ENCODE data around the gene BBOX1. TPM values are rescaled to one million over a fixed set of nuclear protein-coding genes. Genes with fewer than 3 reads are reported as not detected.
"Not testable (repeated sequence)": the region's sequence is repeated elsewhere in the genome, so short reads cannot be mapped to it uniquely, and the experiment has no call there.

Gene BBOX1, protein sequence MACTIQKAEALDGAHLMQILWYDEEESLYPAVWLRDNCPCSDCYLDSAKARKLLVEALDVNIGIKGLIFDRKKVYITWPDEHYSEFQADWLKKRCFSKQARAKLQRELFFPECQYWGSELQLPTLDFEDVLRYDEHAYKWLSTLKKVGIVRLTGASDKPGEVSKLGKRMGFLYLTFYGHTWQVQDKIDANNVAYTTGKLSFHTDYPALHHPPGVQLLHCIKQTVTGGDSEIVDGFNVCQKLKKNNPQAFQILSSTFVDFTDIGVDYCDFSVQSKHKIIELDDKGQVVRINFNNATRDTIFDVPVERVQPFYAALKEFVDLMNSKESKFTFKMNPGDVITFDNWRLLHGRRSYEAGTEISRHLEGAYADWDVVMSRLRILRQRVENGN
- not detected for total RNA-seq

DNA sequence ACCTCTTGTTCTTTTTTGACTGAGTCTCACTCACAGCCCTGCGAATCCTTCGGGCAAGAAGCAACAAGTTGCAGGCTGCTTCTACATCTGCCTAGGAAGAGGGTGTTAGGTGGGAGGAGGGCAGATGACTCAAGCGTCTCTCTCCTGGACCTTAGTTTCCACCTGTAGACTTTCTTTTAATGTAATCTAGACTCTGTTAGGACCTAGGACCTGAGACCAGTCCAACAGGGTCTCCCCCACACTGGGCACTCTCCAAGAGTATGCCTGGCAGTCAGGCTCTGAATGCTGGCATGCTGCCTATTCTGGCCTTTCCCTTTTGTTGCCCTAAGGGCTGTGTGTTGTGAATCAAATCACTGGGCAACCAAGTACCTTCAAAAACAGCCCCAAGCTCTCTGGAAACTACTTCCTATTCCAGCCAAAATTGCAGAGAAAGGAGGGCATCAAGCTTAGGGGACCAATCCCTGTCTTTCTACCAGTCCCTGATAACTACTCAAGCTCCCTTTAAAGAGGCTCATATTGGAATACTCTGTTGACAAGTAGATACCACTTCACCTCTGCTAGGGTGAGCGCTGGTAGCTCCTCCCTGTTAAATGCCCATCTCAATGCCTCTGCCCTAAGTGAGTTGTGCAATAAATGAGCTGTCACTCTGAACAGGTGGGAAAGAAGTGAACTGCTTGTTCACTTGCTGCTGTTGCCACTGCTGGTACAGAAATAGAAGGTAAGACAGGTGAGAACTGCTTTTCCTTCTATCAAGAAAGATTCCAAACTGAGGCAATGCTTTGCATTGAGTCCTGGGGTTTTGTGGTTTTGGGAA is at the start of gene BBOX1:
BBOX1 (plus strand) TSS at position 514 of the 814 bp plus-strand sequence. CDS start 14,616 bp downstream, outside the sequence.
- Mint-ChIP-seq H3K9me3 (ENCODE audit: low read depth) (peaks cover 8% of the 10 kb centered on the region), H3K27me3 (no peaks in the 10 kb centered on the region), H3K4me1 (no peaks in the 10 kb centered on the region), H3K36me3 (no peaks in the 10 kb centered on the region), H3K27ac (no peak within 1 kb of the TSS), H3K4me3 (no peak within 1 kb of the TSS)
- CTCF ChIA-PET: no interaction called here
- no peak for ATAC-seq
- no peak for DNase-seq

DNA sequence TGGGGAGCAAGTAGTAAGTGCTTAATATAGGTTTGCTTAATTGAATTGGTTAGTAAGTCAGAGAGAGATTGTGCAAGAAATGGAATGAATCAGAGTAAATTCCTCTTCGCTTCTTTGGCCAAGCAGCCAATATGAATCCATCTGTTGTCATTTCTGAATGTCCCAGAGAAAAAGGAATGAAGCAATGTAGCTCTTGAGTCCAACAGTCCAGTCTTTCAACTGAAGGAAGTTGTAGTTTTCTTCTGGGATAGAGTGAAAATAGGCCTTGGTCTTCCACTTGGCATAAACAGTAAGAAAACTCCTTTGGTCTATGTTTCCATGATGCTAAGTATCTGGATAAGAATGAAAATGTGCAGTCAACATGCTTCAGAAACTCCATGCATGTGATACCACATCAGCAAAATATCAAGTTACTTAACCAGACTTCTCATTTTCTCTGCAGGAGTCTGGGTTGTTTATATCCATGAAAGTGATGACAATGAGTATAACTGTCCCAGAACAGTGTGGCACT is 48.5 kb upstream of the BBOX1 start:
- CTCF ChIA-PET: no interaction called here
- DNase-seq (no peak), ATAC-seq (no peak)
- no peaks in the 10 kb centered on the region for H3K4me1 Mint-ChIP-seq
- no peaks in the 10 kb centered on the region for H3K36me3 Mint-ChIP-seq
- H3K27me3 Mint-ChIP-seq: no peaks in the 10 kb centered on the region
- peaks cover 2% of the 10 kb centered on the region for H3K9me3 Mint-ChIP-seq (ENCODE audit: low read depth)
- no peak overlapping the region for H3K4me3 Mint-ChIP-seq
- H3K27ac Mint-ChIP-seq: no peak overlapping the region

DNA sequence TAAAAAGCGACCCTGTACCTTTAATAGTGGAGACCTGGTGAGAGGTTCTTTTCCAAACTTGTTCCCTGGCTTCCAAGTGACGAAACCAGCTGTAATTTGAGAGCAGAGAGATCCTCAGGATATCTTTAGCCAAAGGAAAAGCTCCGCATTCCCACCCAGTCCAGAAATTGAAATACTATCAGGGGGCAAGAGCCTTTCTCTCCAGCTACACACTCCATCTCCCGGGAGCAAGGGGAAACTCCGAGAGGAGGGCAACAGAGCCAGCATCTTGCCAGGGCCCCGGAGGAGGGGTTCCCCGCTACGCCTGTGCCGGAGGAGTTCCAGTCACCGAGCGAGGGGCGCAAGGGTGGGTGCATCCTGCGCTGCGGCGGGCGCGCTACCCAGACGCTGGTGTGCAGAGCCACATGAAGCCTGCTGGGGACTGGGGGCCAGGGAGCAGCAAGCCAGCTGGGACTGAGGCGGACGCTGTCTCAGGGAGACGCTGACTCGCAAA is 46.6 kb upstream of the BBOX1 start, which contains the start of gene FIBIN:
FIBIN (plus strand) TSS at position 148 of the 493 bp plus-strand sequence. CDS start 415 bp downstream, outside the sequence.
- no peak within 1 kb of the TSS for H3K27ac Mint-ChIP-seq
- H3K4me1 Mint-ChIP-seq: no peaks in the 10 kb centered on the region
- DNase-seq (no peak), ATAC-seq (no peak)
- H3K4me3 Mint-ChIP-seq: no peak within 1 kb of the TSS
- CTCF ChIA-PET: no interaction called here
- H3K9me3 Mint-ChIP-seq (ENCODE audit: low read depth): peaks cover 2% of the 10 kb centered on the region
- no peaks in the 10 kb centered on the region for H3K36me3 Mint-ChIP-seq
- H3K27me3 Mint-ChIP-seq: no peaks in the 10 kb centered on the region

DNA sequence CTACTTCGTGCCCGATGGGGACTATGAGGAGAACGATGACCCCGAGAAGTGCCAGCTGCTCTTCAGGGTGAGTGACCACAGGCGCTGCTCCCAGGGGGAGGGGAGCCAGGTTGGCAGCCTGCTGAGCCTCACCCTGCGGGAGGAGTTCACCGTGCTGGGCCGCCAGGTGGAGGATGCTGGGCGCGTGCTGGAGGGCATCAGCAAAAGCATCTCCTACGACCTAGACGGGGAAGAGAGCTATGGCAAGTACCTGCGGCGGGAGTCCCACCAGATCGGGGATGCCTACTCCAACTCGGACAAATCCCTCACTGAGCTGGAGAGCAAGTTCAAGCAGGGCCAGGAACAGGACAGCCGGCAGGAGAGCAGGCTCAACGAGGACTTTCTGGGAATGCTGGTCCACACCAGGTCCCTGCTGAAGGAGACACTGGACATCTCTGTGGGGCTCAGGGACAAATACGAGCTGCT is 46.0 kb upstream of the BBOX1 start:
- no peak overlapping the region for H3K27ac Mint-ChIP-seq
- CTCF ChIA-PET: no interaction called here
- ATAC-seq (no peak), DNase-seq (no peak)
- H3K36me3 Mint-ChIP-seq: no peaks in the 10 kb centered on the region
- H3K4me1 Mint-ChIP-seq: no peaks in the 10 kb centered on the region
- H3K27me3 Mint-ChIP-seq: no peaks in the 10 kb centered on the region
- H3K9me3 Mint-ChIP-seq (ENCODE audit: low read depth): peaks cover 2% of the 10 kb centered on the region
- H3K4me3 Mint-ChIP-seq: no peak overlapping the region

DNA sequence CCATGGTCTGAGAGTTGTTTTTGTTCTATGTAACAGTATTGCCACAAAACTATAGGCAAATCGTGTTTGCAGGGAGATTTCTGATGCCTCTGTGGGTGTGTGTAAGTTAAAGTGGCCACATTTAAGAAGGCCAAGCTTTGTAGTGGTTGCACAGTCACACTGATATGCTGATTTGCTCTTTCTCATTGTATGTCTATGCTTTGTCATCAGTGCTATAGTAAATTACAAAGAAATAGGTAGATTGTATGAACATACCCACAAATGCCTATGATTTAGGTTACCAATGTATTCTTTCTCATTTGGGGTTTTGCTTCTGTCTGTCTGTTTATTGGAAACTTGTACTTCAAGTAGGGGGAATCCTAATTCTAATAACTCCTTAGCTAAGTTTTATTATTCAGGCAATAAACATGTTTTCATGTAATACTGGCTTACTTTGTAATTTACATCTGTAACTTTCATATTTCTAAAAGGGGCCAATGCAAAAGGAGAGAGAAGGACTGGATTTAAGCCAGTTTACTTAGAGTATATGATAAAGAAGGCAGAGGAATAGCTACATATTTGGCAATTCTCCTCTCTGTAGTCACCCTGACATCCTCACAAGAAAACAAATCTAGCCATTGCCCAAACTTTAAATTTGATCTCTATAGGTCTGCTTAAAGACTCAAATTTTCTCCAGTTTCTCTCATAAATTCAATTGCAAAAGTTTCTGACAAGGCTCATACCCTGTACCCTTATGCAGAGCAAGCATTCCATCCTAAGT is 44.7 kb upstream of the BBOX1 start:
- CTCF ChIA-PET: no interaction called here

DNA sequence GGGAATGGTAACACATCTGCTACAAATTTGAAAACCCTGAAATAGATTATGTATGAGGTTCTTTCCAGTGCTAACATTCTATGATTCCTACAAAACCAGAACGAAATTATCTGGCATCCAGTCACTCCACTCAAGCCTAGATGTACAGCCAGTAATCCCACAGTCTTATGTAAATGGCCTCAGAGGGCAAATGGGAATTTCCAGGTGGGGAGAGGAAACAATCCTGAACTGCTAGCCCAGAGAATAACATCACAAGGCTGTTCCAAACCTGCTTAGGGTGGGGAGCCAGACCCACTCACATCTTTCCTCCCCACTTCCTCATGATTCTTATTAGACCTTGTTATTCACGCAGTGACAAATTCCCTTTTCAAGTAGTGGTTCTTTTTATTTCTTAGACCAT is 43.2 kb upstream of the BBOX1 start:
- no peak for ATAC-seq
- CTCF ChIA-PET: no interaction called here
- Mint-ChIP-seq H3K36me3 (no peaks in the 10 kb centered on the region), H3K27me3 (no peaks in the 10 kb centered on the region), H3K27ac (no peak overlapping the region), H3K4me3 (no peak overlapping the region), H3K9me3 (ENCODE audit: low read depth) (no peaks in the 10 kb centered on the region), H3K4me1 (no peaks in the 10 kb centered on the region)
- DNase-seq: no peak

More for the DNA sequence above, 44.7 kb upstream of the BBOX1 start:
- DNase-seq (no peak), ATAC-seq (no peak)
- Mint-ChIP-seq H3K9me3 (ENCODE audit: low read depth) (peaks cover 1% of the 10 kb centered on the region), H3K4me3 (no peak overlapping the region), H3K36me3 (no peaks in the 10 kb centered on the region), H3K4me1 (no peaks in the 10 kb centered on the region), H3K27ac (no peak overlapping the region), H3K27me3 (no peaks in the 10 kb centered on the region)

DNA sequence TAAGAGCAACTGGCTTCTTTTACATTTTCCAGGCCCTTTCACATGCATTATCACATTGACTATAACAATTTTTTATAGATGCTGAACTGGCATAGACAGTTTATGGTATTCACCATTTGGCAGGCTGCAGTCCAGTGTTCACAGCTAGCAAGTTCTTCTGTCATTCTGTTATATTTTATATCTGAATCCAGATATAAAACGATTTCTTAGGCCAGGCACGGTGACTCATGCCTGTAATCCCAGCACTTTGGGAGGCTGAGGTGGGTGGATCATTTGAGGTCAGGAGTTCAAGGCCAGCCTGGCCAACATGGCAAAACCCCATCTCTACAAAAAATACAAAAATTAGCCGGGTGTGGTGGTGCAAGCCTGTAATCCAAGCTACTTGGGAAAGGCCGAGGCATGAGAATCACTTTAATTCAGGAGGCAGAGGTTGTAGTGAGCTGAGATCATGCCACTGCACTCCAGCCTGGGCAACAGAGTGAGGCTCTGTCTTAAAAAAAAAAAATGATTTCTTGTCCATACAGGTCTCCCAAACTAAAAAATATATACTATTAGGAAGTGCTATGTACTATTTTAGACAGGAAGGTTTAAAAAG is 39.4 kb upstream of the BBOX1 start:
- ATAC-seq; H3K4me3 Mint-ChIP-seq; H3K27ac Mint-ChIP-seq; DNase-seq; H3K9me3 Mint-ChIP-seq (ENCODE audit: low read depth); H3K4me1 Mint-ChIP-seq; CTCF ChIA-PET; H3K36me3 Mint-ChIP-seq; H3K27me3 Mint-ChIP-seq: not testable (repeated sequence)

DNA sequence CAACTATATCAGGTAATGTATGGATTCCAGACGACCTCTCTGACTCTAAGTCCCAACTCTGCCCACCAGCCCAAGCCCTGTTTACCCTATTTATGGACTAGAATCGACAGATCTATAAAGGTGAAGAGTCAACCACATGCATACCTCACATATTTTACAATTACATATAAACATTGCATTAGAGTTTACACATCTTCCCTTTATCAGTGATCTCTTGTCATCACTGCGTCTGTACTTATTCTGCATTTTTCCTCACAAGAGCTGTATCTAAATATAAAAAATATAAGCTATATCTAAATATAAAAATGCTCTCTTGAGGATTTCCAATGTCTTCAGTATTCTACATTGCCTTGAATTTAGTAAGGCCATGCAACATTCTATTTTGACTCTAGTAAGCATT is 38.2 kb upstream of the BBOX1 start:
- CTCF ChIA-PET: no interaction called here
- no peak for ATAC-seq
- no peaks in the 10 kb centered on the region for H3K4me1 Mint-ChIP-seq
- no peaks in the 10 kb centered on the region for H3K27me3 Mint-ChIP-seq
- H3K27ac Mint-ChIP-seq: no peak overlapping the region
- no peaks in the 10 kb centered on the region for H3K36me3 Mint-ChIP-seq
- no peak for DNase-seq
- no peaks in the 10 kb centered on the region for H3K9me3 Mint-ChIP-seq (ENCODE audit: low read depth)
- H3K4me3 Mint-ChIP-seq: no peak overlapping the region

DNA sequence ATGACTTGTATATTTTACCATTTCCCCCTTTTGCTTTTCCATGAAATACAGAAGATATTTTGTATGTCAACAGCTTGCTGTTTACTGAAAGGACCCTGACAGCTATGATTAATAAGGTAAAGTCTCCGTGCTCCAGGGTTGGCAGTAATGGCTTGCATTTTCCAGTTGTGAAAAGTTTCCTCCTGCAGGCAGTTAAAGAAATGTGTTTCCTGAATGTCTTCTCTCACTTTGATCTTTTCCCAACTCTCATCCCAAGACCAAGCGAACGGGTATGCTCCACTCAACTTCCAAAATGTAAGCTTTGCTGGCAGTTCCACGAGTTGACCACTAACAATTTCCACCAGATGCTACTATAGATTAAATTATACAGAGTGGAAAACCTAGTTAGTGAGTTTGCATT is 37.8 kb upstream of the BBOX1 start:
- Mint-ChIP-seq H3K4me3 (no peak overlapping the region), H3K27ac (no peak overlapping the region), H3K4me1 (no peaks in the 10 kb centered on the region), H3K27me3 (no peaks in the 10 kb centered on the region), H3K36me3 (no peaks in the 10 kb centered on the region), H3K9me3 (ENCODE audit: low read depth) (no peaks in the 10 kb centered on the region)
- CTCF ChIA-PET: no interaction called here
- ATAC-seq (no peak), DNase-seq (no peak)

DNA sequence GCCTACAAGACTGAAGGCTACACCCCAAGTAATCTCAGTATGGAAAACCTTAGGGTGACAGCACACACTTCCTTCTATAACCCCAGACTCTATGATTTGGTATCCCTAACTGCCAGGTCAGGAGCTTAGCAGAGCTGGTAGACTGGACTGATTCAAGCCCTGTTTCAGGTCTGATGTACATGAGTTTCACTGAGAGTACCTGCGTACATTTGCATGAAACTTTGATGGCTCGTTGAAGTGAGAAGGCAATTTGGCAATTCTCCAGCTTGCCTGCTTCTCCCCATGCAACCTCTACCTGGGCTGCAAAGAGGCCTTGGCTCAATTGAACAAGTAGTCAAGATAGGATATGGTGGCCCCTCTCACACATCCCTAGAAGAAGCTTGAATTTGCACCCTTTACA is 36.5 kb upstream of the BBOX1 start:
- no peak overlapping the region for H3K27ac Mint-ChIP-seq
- H3K36me3 Mint-ChIP-seq: no peaks in the 10 kb centered on the region
- no peak for DNase-seq
- H3K9me3 Mint-ChIP-seq (ENCODE audit: low read depth): no peaks in the 10 kb centered on the region
- no peak overlapping the region for H3K4me3 Mint-ChIP-seq
- no peaks in the 10 kb centered on the region for H3K27me3 Mint-ChIP-seq
- ATAC-seq: no peak
- no peaks in the 10 kb centered on the region for H3K4me1 Mint-ChIP-seq
- CTCF ChIA-PET: no interaction called here

DNA sequence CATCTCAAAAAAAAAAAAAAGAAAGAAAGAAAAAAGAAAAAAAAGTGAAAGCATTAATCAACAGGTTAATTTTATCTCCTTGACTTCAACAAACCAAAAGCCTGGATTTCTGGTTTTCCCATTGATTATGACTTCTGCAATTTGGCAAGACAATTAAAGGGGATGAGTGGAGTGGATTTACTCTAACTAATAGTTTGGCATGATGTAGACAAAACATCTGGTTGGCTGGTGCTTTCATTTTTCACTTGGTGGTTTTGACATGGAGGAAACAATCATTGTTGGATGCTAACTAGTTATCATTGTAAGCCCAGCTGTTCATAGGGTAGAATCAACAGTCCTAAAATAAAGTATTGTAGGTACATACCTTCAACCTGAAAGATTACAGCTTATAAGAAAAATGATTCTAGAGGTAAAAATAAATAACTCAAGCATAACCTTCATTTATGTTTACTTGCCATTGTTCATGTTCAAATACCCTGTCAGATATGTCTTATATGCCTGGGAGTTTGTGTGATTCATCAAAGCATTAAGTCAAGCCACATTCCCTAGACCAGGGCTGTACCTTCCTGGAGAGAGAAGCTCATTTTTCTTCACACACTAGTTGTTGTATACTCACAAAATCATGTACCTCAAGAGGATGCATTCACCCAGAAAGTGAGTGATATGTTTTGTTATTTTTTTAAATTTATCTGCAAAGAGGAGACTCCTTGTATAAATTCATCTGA is 31.6 kb upstream of the BBOX1 start:
- no peak overlapping the region for H3K27ac Mint-ChIP-seq

DNA sequence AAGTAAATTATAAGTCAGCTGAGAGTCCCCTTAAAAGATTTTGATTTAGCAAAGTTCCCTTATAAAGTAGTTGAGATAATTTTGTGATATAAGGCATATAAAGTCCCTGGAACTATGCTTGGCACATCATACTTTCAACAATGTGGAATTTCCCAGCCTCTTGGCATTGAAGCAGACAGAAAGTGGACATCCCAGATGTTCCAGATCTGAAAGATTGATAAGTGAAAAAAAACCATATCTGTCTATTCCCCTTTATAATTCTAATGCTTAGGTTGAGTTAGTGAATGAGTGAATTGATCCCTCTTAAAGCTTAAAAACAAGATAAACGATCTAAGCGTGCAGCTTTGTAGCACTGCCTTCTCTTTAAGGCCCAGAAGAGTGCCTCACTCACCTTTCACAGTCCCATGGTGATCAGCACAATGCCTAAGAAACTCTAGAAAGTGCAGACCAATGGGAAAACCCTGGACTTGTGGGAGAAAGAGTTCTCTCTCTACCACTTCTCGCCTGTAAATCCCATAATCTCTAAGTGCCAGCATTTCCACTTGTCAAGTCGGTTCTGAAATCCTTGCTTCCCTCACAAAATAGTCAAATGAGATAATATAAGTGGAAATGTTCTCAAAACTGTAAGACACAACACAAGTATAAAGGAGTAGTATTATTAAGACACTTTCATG is 28.9 kb upstream of the BBOX1 start:
- no peak overlapping the region for H3K4me3 Mint-ChIP-seq
- H3K9me3 Mint-ChIP-seq (ENCODE audit: low read depth): no peaks in the 10 kb centered on the region
- no peaks in the 10 kb centered on the region for H3K4me1 Mint-ChIP-seq
- no peaks in the 10 kb centered on the region for H3K27me3 Mint-ChIP-seq
- no peaks in the 10 kb centered on the region for H3K36me3 Mint-ChIP-seq
- DNase-seq (no peak), ATAC-seq (no peak)
- CTCF ChIA-PET: no interaction called here
- no peak overlapping the region for H3K27ac Mint-ChIP-seq

More for the DNA sequence above, 31.6 kb upstream of the BBOX1 start:
- Mint-ChIP-seq H3K4me3 (no peak overlapping the region), H3K27me3 (no peaks in the 10 kb centered on the region), H3K9me3 (ENCODE audit: low read depth) (no peaks in the 10 kb centered on the region), H3K4me1 (no peaks in the 10 kb centered on the region), H3K36me3 (no peaks in the 10 kb centered on the region)
- DNase-seq (no peak), ATAC-seq (no peak)
- CTCF ChIA-PET: no interaction called here
